Left ventricle myocardium inferior (tissue), 1 donor: ENCODE results near the gene NPBWR2. TPM values are rescaled to one million over a fixed set of nuclear protein-coding genes. Genes with fewer than 3 reads are reported as not detected.

ENCODE experiments used
- DNase-seq: peaks from one replicate; pipeline ENCODE4 v3.0.0-alpha.2; 2020
- H3K27ac ChIP-seq: fragments of 200-600 bp; replicated peaks from 2 replicates; pipeline ENCODE4 v1.8.0; 2021
- H3K27me3 ChIP-seq: fragments of 200-600 bp; 2 replicates; pipeline ENCODE4 v1.8.0; 2021; ENCODE audit warnings: low read depth
- H3K36me3 ChIP-seq: fragments of 200-600 bp; 2 replicates; pipeline ENCODE4 v1.8.0; 2021
- H3K4me1 ChIP-seq: fragments of 200-600 bp; 2 replicates; pipeline ENCODE4 v1.8.0; 2021
- H3K4me3 ChIP-seq: fragments of 200-600 bp; 2 replicates; pipeline ENCODE4 v1.8.0; 2021; ENCODE audit warnings: mild to moderate bottlenecking, moderate library complexity
- H3K9me3 ChIP-seq: fragments of 200-600 bp; replicated peaks from 2 replicates; pipeline ENCODE4 v1.8.0; 2021
- CTCF ChIP-seq: fragments of 200-600 bp; IDR thresholded peaks from 2 replicates; pipeline ENCODE4 v1.8.0; 2021; ENCODE audit warnings: antibody characterized with exemption, mild to moderate bottlenecking, borderline replicate concordance
- intact Hi-C: fragments of 100-400 bp; cut with micrococcal nuclease; formaldehyde crosslinking; loops from one replicate; pipeline ENCODE4 v1.11.0; 2022
- total RNA-seq: library from RNA; stranded (reverse); fragmentation: NEBNext Ultra II Directional; extraction: Animal tissue kit (Norgen Biotek cat#: 25700); gene quantifications from one replicate; pipeline ENCODE4 v1.2.1, GENCODE V29; 2021
- donor health status: DM: no; HTN: yes; CAD: no; lungs with severe emphysema.

NPBWR2 gene
- total RNA-seq, 1 donor from 2014 or later = not detected

GRCh38 chr20:64111841-64112641, 4.7 kb upstream of the NPBWR2 start:
- intact Hi-C loops = no loop called here
- Histone ChIP-seq H3K4me3 (no peak overlapping the region), H3K4me1 (no peaks in the 10 kb centered on the region), H3K27me3 (peaks cover 32% of the 10 kb centered on the region), H3K36me3 (no peaks in the 10 kb centered on the region), H3K27ac (no peak overlapping the region), H3K9me3 (no peaks in the 10 kb centered on the region)
- no peak for TF ChIP-seq CTCF
- DNase-seq = peak; percentile 7

GRCh38 chr20:64110411-64111068, 3.2 kb upstream of the NPBWR2 start:
- Histone ChIP-seq H3K27ac (no peak overlapping the region), H3K9me3 (no peaks in the 10 kb centered on the region), H3K36me3 (no peaks in the 10 kb centered on the region), H3K4me3 (no peak overlapping the region), H3K4me1 (no peaks in the 10 kb centered on the region), H3K27me3 (peaks cover 45% of the 10 kb centered on the region)
- intact Hi-C loops = no loop called here
- TF ChIP-seq CTCF = no peak
- peak; percentile 7 for DNase-seq

GRCh38 chr20:64109831-64110391, 2.5 kb upstream of the NPBWR2 start:
- Histone ChIP-seq H3K4me1 (no peaks in the 10 kb centered on the region), H3K27me3 (peaks cover 48% of the 10 kb centered on the region), H3K4me3 (no peak overlapping the region), H3K27ac (no peak overlapping the region), H3K9me3 (no peaks in the 10 kb centered on the region), H3K36me3 (no peaks in the 10 kb centered on the region)
- TF ChIP-seq CTCF = no peak
- no peak for DNase-seq
- intact Hi-C loops = no loop called here

GRCh38 chr20:64108731-64109681, 1.6 kb upstream of the NPBWR2 start:
- no peak for TF ChIP-seq CTCF
- H3K36me3 ChIP-seq = no peaks in the 10 kb centered on the region
- H3K9me3 ChIP-seq = no peaks in the 10 kb centered on the region
- no peak overlapping the region for H3K4me3 ChIP-seq
- intact Hi-C loops = no loop called here
- H3K27me3 ChIP-seq = peaks cover 55% of the 10 kb centered on the region
- no peak overlapping the region for H3K27ac ChIP-seq
- DNase-seq = peak; percentile 7
- H3K4me1 ChIP-seq = no peaks in the 10 kb centered on the region
